Ovary (tissue), 10 donors: ENCODE measurements around the gene PGRMC1. TPM values are rescaled to one million over a fixed set of nuclear protein-coding genes. Genes with fewer than 3 reads are reported as not detected.

ENCODE experiments used
- DNase-seq, 5 donors: peaks; one replicate each; pipeline ENCODE4 v3.0.0-alpha.2; 2019 to 2020
- H3K27ac ChIP-seq, 2 donors: fragments of 200-600 bp; one replicate each; pipeline versions ENCODE4 v1.5.1 to v1.8.0; 2019 to 2022
- H3K27me3 ChIP-seq: fragments of 200-600 bp; one replicate; pipeline ENCODE4 v1.8.0; 2022
- H3K36me3 ChIP-seq: fragments of 200-600 bp; sonication (generic); one replicate; pipeline ENCODE4 v1.5.1; 2019
- H3K4me1 ChIP-seq: one replicate; pipeline ENCODE4 v1.8.1; 2013; ENCODE audit warnings: mild to moderate bottlenecking, moderate library complexity; ENCODE audit not compliant: insufficient read depth
- H3K4me3 ChIP-seq: fragments of 200-600 bp; sonication (generic); one replicate; pipeline ENCODE4 v1.5.1; 2017
- H3K9me3 ChIP-seq, 2 donors: fragments of 200-600 bp in 1 of 2; sonication (generic) in 1 of 2; one replicate each; pipeline versions ENCODE4 v1.5.1 to v1.8.1; 2013 to 2019; ENCODE audit warnings: mild to moderate bottlenecking in 1 of 2, moderate library complexity in 1 of 2
- CTCF ChIP-seq, 3 donors: fragments of 450-650 bp in 2 of 3; fragments of 200-600 bp in 1 of 3; IDR thresholded peaks; one replicate each; pipeline versions ENCODE4 v1.5.1 to v1.8.0; 2016 to 2022; ENCODE audit warnings: antibody characterized with exemption in 3 of 3, mild to moderate bottlenecking in 1 of 3
- EP300 ChIP-seq: sonication (generic); formaldehyde crosslinking; IDR thresholded peaks from one replicate; pipeline ENCODE4 v1.6.1; 2017; ENCODE audit warnings: antibody characterized with exemption
- POLR2A ChIP-seq: fragments of 450-650 bp; IDR thresholded peaks from one replicate; pipeline ENCODE4 v1.6.1; 2017; ENCODE audit warnings: antibody characterized with exemption, mild to moderate bottlenecking, moderate library complexity
- WGBS, 3 donors: extraction: QIAGEN DNeasy Blood & Tissue Kit in 1 of 3; methylation state at CpG; one replicate each; pipeline versions ENCODE4 v1.1.5 to v1.1.7; 2013 to 2017; 5-methylcytosine and 5-hydroxymethylcytosine counted together
- intact Hi-C, 4 donors: fragments of 100-400 bp; cut with DNase I; formaldehyde crosslinking; loops; one replicate each; pipeline versions ENCODE4 v1.11.0 to v1.15.1; 2022 to 2023
- long read RNA-seq, 3 donors: library from polyadenylated mRNA in 2 of 3; unstranded in 2 of 3; transcript quantifications; one replicate each; pipeline ENCODE4 v2.0.0 and lab custom pipeline, GENCODE V29; 2021 to 2026
- polyA plus RNA-seq, 2 donors: library from polyadenylated mRNA; stranded (reverse); fragments of 200-250 nt in 1 of 2; fragments of 350-450 nt in 1 of 2; fragmentation: Illumina TruSeq in 1 of 2; extraction: RNeasy Lipid Tissue Mini Kit (QIAGEN cat#74804) in 1 of 2; gene quantifications; one replicate each; pipeline ENCODE4 v1.2.3, GENCODE V29; 2013 to 2014
- total RNA-seq, 7 donors: library from RNA; depleted of rRNA in 2 of 7; stranded (reverse); fragments of >200 nt in 2 of 7; fragmentation: NEBNext Ultra II Directional in 3 of 7; extraction: Animal tissue kit (Norgen Biotek cat#: 25700) in 3 of 7; gene quantifications; one replicate each; pipeline versions ENCODE4 v1.1.0 to v1.2.4, GENCODE V29; 2016 to 2023
- donor health status: DM: no; HTN: no; CAD: no; lungs with moderate emphysema.
- donor health status: DM: no; HTN: no; CAD: no.
- donor health status: Bipolar disorder and iron deficiency.
- donor health status: DM: yes; HTN: yes; CAD: no.
- donor health status: DM: no; HTN: no; CAD: no.
- donor health status: DM: yes; HTN: yes; CAD: no.

PGRMC1 gene
- total RNA-seq (100 to 1,000 TPM in 3 of 7 donors, 10 to 100 TPM in 4; 89.6 to 134 (median 99.9) TPM), polyA plus RNA-seq (100 to 1,000 TPM; 107 to 164 TPM)
- long read RNA-seq, donor 1, transcript PGRMC1-201 (3 exons, 1,911 nt), result major isoform, 362 of 387 reads
- long read RNA-seq, donor 1, partial matches to known transcripts, result 15 of 387 reads
- long read RNA-seq, donor 1, other reads (novel, unspliced or antisense), result 10 of 387 reads
- long read RNA-seq, donor 2, transcript PGRMC1-201 (3 exons, 1,911 nt), result major isoform, 37 of 59 reads
- long read RNA-seq, donor 2, partial matches to known transcripts, result 22 of 59 reads
- long read RNA-seq, donor 2, other reads (novel, unspliced or antisense), result 0 of 59 reads
- long read RNA-seq, donor 3, transcript PGRMC1-201 (3 exons, 1,911 nt), result major isoform, 104 of 118 reads
- long read RNA-seq, donor 3, partial matches to known transcripts, result 11 of 118 reads
- long read RNA-seq, donor 3, other reads (novel, unspliced or antisense), result 2 of 118 reads

GRCh38 chrX:119235872-119236622, at the start of gene PGRMC1:
Gene PGRMC1, plus strand, starts transcription at chrX:119236285. Its CDS starts 79 bp downstream, at chrX:119236364.
- Histone ChIP-seq H3K4me3 (peak within 1 kb of the TSS; percentile 74), H3K36me3 (no peaks in the 10 kb centered on the region), H3K4me1 (no peaks in the 10 kb centered on the region), H3K9me3 (no peaks in the 10 kb centered on the region), H3K27me3 (no peaks in the 10 kb centered on the region), H3K27ac (peak within 1 kb of the TSS; percentile 62 to 84)
- DNase-seq, result peak; percentile 78 to 87 (median 84)
- intact Hi-C loops, result no loop called here
- TF ChIP-seq EP300 (no peak), CTCF (IDR thresholded peaks at IDR 0.05) (no peak), POLR2A (peak; percentile 63)
- 29 to 39% (median 36%) methylated on average over 72 to 82 of the region's 82 CpGs for WGBS, 3 donors

- Histone ChIP-seq H3K4me1 (peaks cover 2% of the 10 kb centered on the region), H3K27ac (no peak overlapping the region), H3K27me3 (no peaks in the 10 kb centered on the region), H3K9me3 (no peaks in the 10 kb centered on the region), H3K4me3 (no peak overlapping the region), H3K36me3 (no peaks in the 10 kb centered on the region)
- 52 to 62% (median 57%) methylated on average over 8 of the region's 8 CpGs for WGBS, 3 donors
- intact Hi-C loops, result no loop called here
- no peak for DNase-seq
- TF ChIP-seq EP300 (no peak), POLR2A (no peak), CTCF (IDR thresholded peaks at IDR 0.05) (no peak)
These were observed 49.3 kb upstream of the PGRMC1 start for GRCh38 chrX:119186763-119187162.

- Histone ChIP-seq H3K9me3 (no peaks in the 10 kb centered on the region), H3K4me3 (no peak overlapping the region), H3K27me3 (no peaks in the 10 kb centered on the region), H3K4me1 (peaks cover 2% of the 10 kb centered on the region), H3K27ac (no peak overlapping the region), H3K36me3 (no peaks in the 10 kb centered on the region)
- TF ChIP-seq EP300, result no peak
- no peak for TF ChIP-seq POLR2A
- no peak for TF ChIP-seq CTCF (IDR thresholded peaks at IDR 0.05)
- 49 to 66% (median 63%) methylated on average over 4 of the region's 4 CpGs for WGBS, 3 donors
- DNase-seq, result no peak
- intact Hi-C loops, result no loop called here
These were observed 48.8 kb upstream of the PGRMC1 start for GRCh38 chrX:119187298-119187697.

GRCh38 chrX:119189115-119189514, 47.0 kb upstream of the PGRMC1 start:
- no peaks in the 10 kb centered on the region for H3K27me3 ChIP-seq
- no peak for TF ChIP-seq EP300
- TF ChIP-seq CTCF (IDR thresholded peaks at IDR 0.05), result no peak
- TF ChIP-seq POLR2A, result no peak
- WGBS, 3 donors, result 82 to 91% (median 90%) methylated on average over 3 of the region's 3 CpGs

More at GRCh38 chrX:119189115-119189514, 47.0 kb upstream of the PGRMC1 start:
- H3K9me3 ChIP-seq, result no peaks in the 10 kb centered on the region
- DNase-seq, result no peak
- no peak overlapping the region for H3K4me3 ChIP-seq
- intact Hi-C loops, result no loop called here
- H3K36me3 ChIP-seq, result no peaks in the 10 kb centered on the region
- no peak overlapping the region for H3K27ac ChIP-seq
- H3K4me1 ChIP-seq, result peaks cover 2% of the 10 kb centered on the region
